SJSA1 (cell line): ENCODE data around the gene FPR3. TPM values are rescaled to one million over a fixed set of nuclear protein-coding genes. Genes with fewer than 3 reads are reported as not detected.
"Not testable (repeated sequence)": the region's sequence is repeated elsewhere in the genome, so short reads cannot be mapped to it uniquely, and the experiment has no call there.

Source experiments
- DNase-seq, 2 experiments: peaks; one replicate each; pipeline ENCODE4 v3.0.0-alpha.2; 2015 to 2020; ENCODE audit warnings: low spot score in 2 of 2, low read depth in 1 of 2
- H3K27ac ChIP-seq: fragments of 250-450 bp; sonication (Bioruptor Pico); 2 replicates; pipeline ENCODE4 v1.5.1; 2020; ENCODE audit warnings: mild to moderate bottlenecking, moderate library complexity
- H3K27me3 ChIP-seq: fragments of 250-450 bp; sonication (Bioruptor Pico); replicated peaks from 2 replicates; pipeline ENCODE4 v1.5.1; 2020; ENCODE audit warnings: mild to moderate bottlenecking, moderate library complexity
- H3K36me3 ChIP-seq: fragments of 250-450 bp; sonication (Bioruptor Pico); 2 replicates; pipeline ENCODE4 v1.5.1; 2020; ENCODE audit warnings: mild to moderate bottlenecking
- H3K4me1 ChIP-seq: fragments of 250-450 bp; sonication (Bioruptor Pico); replicated peaks from 2 replicates; pipeline ENCODE4 v1.6.1; 2021; ENCODE audit warnings: mild to moderate bottlenecking
- H3K4me3 ChIP-seq: fragments of 250-450 bp; sonication (Bioruptor Pico); 2 replicates; pipeline ENCODE4 v1.5.1; 2020; ENCODE audit warnings: mild to moderate bottlenecking
- H3K9me3 ChIP-seq: fragments of 250-450 bp; sonication (Bioruptor Pico); replicated peaks from 2 replicates; pipeline ENCODE4 v1.5.1; 2020; ENCODE audit warnings: mild to moderate bottlenecking
- total RNA-seq: library from RNA; depleted of rRNA; stranded (reverse); fragments of >200 nt; shearing (Covaris generic); gene quantifications from 2 replicates; pipeline ENCODE4 v1.2.3, GENCODE V29; 2014

FPR3 gene
- total RNA-seq, 1 experiment from 2014 or later, result not detected

GRCh38 chr19:51789061-51789795 is 5.7 kb upstream of the FPR3 start:
- H3K36me3 ChIP-seq, result no peaks in the 10 kb centered on the region
- H3K4me1 ChIP-seq, result no peaks in the 10 kb centered on the region
- H3K27ac ChIP-seq, result no peak overlapping the region
- DNase-seq, result no peak
- no peak overlapping the region for H3K4me3 ChIP-seq
- H3K27me3 ChIP-seq, result no peaks in the 10 kb centered on the region
- H3K9me3 ChIP-seq, result no peaks in the 10 kb centered on the region; the same call in 1 of the 2 replicates

GRCh38 chr19:51792932-51793331 is 2.0 kb upstream of the FPR3 start:
- Histone ChIP-seq H3K27me3 (no peaks in the 10 kb centered on the region), H3K36me3 (no peaks in the 10 kb centered on the region), H3K4me1 (no peaks in the 10 kb centered on the region), H3K4me3 (no peak overlapping the region), H3K27ac (no peak overlapping the region), H3K9me3 (no peaks in the 10 kb centered on the region)
- no peak for DNase-seq

- Histone ChIP-seq H3K27ac (no peak overlapping the region), H3K4me3 (no peak overlapping the region), H3K27me3 (no peaks in the 10 kb centered on the region), H3K9me3 (no peaks in the 10 kb centered on the region), H3K36me3 (no peaks in the 10 kb centered on the region), H3K4me1 (no peaks in the 10 kb centered on the region)
- no peak for DNase-seq
Observed at GRCh38 chr19:51793994-51794393, 963 bp upstream of the FPR3 start.

- no peak for DNase-seq
- Histone ChIP-seq H3K4me1 (no peaks in the 10 kb centered on the region), H3K27ac (no peak overlapping the region), H3K36me3 (no peaks in the 10 kb centered on the region), H3K4me3 (no peak overlapping the region), H3K9me3 (peaks cover 6% of the 10 kb centered on the region; the same call in 1 of the 2 replicates), H3K27me3 (no peaks in the 10 kb centered on the region)
Observed at GRCh38 chr19:51796195-51796679, 1.3 kb downstream of the FPR3 start.

GRCh38 chr19:51797480-51797879 is 2.5 kb downstream of the FPR3 start:
- DNase-seq, result no peak
- H3K27ac ChIP-seq, result no peak overlapping the region
- peaks cover 6% of the 10 kb centered on the region; the same call in 1 of the 2 replicates for H3K9me3 ChIP-seq
- H3K36me3 ChIP-seq, result no peaks in the 10 kb centered on the region
- no peak overlapping the region for H3K4me3 ChIP-seq
- H3K27me3 ChIP-seq, result no peaks in the 10 kb centered on the region
- no peaks in the 10 kb centered on the region for H3K4me1 ChIP-seq

- Histone ChIP-seq H3K36me3 (no peaks in the 10 kb centered on the region), H3K4me3 (no peak overlapping the region), H3K27me3 (no peaks in the 10 kb centered on the region), H3K9me3 (peaks cover 6% of the 10 kb centered on the region; the same call in 1 of the 2 replicates), H3K4me1 (no peaks in the 10 kb centered on the region), H3K27ac (no peak overlapping the region)
- no peak for DNase-seq
Observed at GRCh38 chr19:51798062-51798461, 3.1 kb downstream of the FPR3 start.

GRCh38 chr19:51799034-51799773 is 4.2 kb downstream of the FPR3 start:
- Histone ChIP-seq H3K9me3 (peaks cover 9% of the 10 kb centered on the region), H3K4me3 (no peak overlapping the region), H3K36me3 (no peaks in the 10 kb centered on the region), H3K27ac (no peak overlapping the region), H3K4me1 (no peaks in the 10 kb centered on the region), H3K27me3 (no peaks in the 10 kb centered on the region)
- peak; percentile 9 to 61 for DNase-seq

GRCh38 chr19:51799774-51800472 is 5.0 kb downstream of the FPR3 start:
- no peak for DNase-seq
- no peaks in the 10 kb centered on the region for H3K4me1 ChIP-seq
- no peaks in the 10 kb centered on the region for H3K27me3 ChIP-seq
- H3K27ac ChIP-seq, result no peak overlapping the region
- H3K9me3 ChIP-seq, result peaks cover 9% of the 10 kb centered on the region
- no peak overlapping the region for H3K4me3 ChIP-seq
- H3K36me3 ChIP-seq, result no peaks in the 10 kb centered on the region

- peaks cover 9% of the 10 kb centered on the region for H3K9me3 ChIP-seq
- no peak overlapping the region for H3K27ac ChIP-seq
- H3K27me3 ChIP-seq, result no peaks in the 10 kb centered on the region
- no peaks in the 10 kb centered on the region for H3K36me3 ChIP-seq
- H3K4me1 ChIP-seq, result no peaks in the 10 kb centered on the region
- no peak overlapping the region for H3K4me3 ChIP-seq
- no peak for DNase-seq
Observed at GRCh38 chr19:51800473-51801244, 5.7 kb downstream of the FPR3 start.

- no peaks in the 10 kb centered on the region for H3K27me3 ChIP-seq
- H3K4me1 ChIP-seq, result no peaks in the 10 kb centered on the region
- DNase-seq, result no peak
- no peak overlapping the region for H3K27ac ChIP-seq
- H3K9me3 ChIP-seq, result peaks cover 9% of the 10 kb centered on the region
- H3K4me3 ChIP-seq, result no peak overlapping the region
- H3K36me3 ChIP-seq, result no peaks in the 10 kb centered on the region
Observed at GRCh38 chr19:51802775-51803174, 7.8 kb downstream of the FPR3 start.

- Histone ChIP-seq H3K4me1 (no peaks in the 10 kb centered on the region), H3K36me3 (no peaks in the 10 kb centered on the region), H3K9me3 (peaks cover 9% of the 10 kb centered on the region), H3K27me3 (no peaks in the 10 kb centered on the region), H3K27ac (no peak overlapping the region), H3K4me3 (no peak overlapping the region)
- no peak for DNase-seq
Observed at GRCh38 chr19:51803519-51803918, 8.6 kb downstream of the FPR3 start.

- Histone ChIP-seq H3K4me1 (no peaks in the 10 kb centered on the region), H3K27me3 (no peaks in the 10 kb centered on the region), H3K9me3 (peaks cover 9% of the 10 kb centered on the region), H3K27ac (no peak overlapping the region), H3K4me3 (no peak overlapping the region), H3K36me3 (no peaks in the 10 kb centered on the region)
- no peak for DNase-seq
Observed at GRCh38 chr19:51803967-51804366, 9.0 kb downstream of the FPR3 start.

GRCh38 chr19:51804789-51805188 is 9.8 kb downstream of the FPR3 start:
- H3K9me3 ChIP-seq, H3K36me3 ChIP-seq, H3K27ac ChIP-seq, H3K4me1 ChIP-seq, DNase-seq, H3K27me3 ChIP-seq, H3K4me3 ChIP-seq: not testable (repeated sequence)
